B cell (primary cell): ENCODE measurements around the gene CACNA2D3. TPM values are rescaled to one million over a fixed set of nuclear protein-coding genes. Genes with fewer than 3 reads are reported as not detected.

Experiments used
- ATAC-seq: fragments of 200-7000 bp; cut with Tn5 transposase; one replicate; pipeline ENCODE4 v1.10.0; 2021; ENCODE audit warnings: low read depth, mild to moderate bottlenecking, moderate number of reproducible peaks, moderate library complexity
- CTCF ChIA-PET: fragments of 350-600 bp; sonication (Branson Sonifier 250); formaldehyde crosslinking; loops from one replicate; lab custom pipeline; 2021; ENCODE audit warnings: antibody characterized with exemption, inconsistent platforms; lab: Charles Lee
- POLR2A ChIA-PET: fragments of 350-600 bp; sonication (Branson Sonifier 250); formaldehyde crosslinking; loops from one replicate; lab custom pipeline; 2021; ENCODE audit warnings: antibody characterized with exemption; lab: Charles Lee
- DNase-seq: peaks from one replicate; pipeline ENCODE4 v3.0.0; 2013
- H2AFZ ChIP-seq: 2 replicates; pipeline ENCODE4 v1.6.1; 2012; ENCODE audit warnings: mild to moderate bottlenecking, low read depth, low read length; ENCODE audit not compliant: insufficient read depth, poor library complexity, severe bottlenecking
- H3K27ac ChIP-seq, 2 donors: 1 replicate in 1 of 2; 2 replicates in 1 of 2; pipeline ENCODE4 v1.5.1; 2012 to 2013; ENCODE audit warnings: low read length in 2 of 2, mild to moderate bottlenecking in 2 of 2, moderate library complexity in 1 of 2
- H3K27me3 ChIP-seq, 4 experiments: fragments of 200-600 bp in 1 of 4; sonication (generic) in 1 of 4; replicated peaks in 1 of 4; 1 replicate in 2 of 4; 2 replicates in 2 of 4; pipeline versions ENCODE4 v1.6.1 to v1.7.0; 2013 to 2016; ENCODE audit warnings: low read length in 3 of 4, mild to moderate bottlenecking in 2 of 4, mixed read lengths in 1 of 4, moderate library complexity in 1 of 4; ENCODE audit not compliant: insufficient read depth in 4 of 4, control insufficient read depth in 3 of 4; ENCODE audit errors: control extremely low read depth in 1 of 4
- H3K36me3 ChIP-seq, 2 experiments: replicated peaks in 1 of 2; 1 replicate in 1 of 2; 2 replicates in 1 of 2; pipeline versions ENCODE4 v1.6.1 to v1.7.1; 2013; ENCODE audit warnings: low read length in 1 of 2; ENCODE audit not compliant: insufficient read depth in 2 of 2, control insufficient read depth in 1 of 2; ENCODE audit errors: control extremely low read depth in 1 of 2, extremely low read depth in 1 of 2
- H3K4me1 ChIP-seq, 2 donors: fragments of 200-600 bp in 1 of 2; sonication (generic) in 1 of 2; 1 replicate in 1 of 2; 2 replicates in 1 of 2; pipeline versions ENCODE4 v1.5.1 to v1.6.1; 2013 to 2017; ENCODE audit warnings: low read length in 2 of 2; ENCODE audit not compliant: control insufficient read depth in 2 of 2, insufficient read depth in 2 of 2
- H3K4me2 ChIP-seq: replicated peaks from 2 replicates; pipeline ENCODE3; 2012; ENCODE audit warnings: mild to moderate bottlenecking, low read depth, low read length; ENCODE audit not compliant: poor library complexity, severe bottlenecking
- H3K4me3 ChIP-seq, 5 experiments: fragments of 200-600 bp in 1 of 5; sonication (generic) in 1 of 5; 1 replicate in 3 of 5; 2 replicates in 2 of 5; pipeline versions ENCODE4 v1.5.1 to v1.7.0; 2011 to 2016; ENCODE audit warnings: low read length in 4 of 5, mild to moderate bottlenecking in 4 of 5, low read depth in 2 of 5, control low read depth in 1 of 5, moderate library complexity in 1 of 5; ENCODE audit not compliant: insufficient read depth in 1 of 5; ENCODE audit errors: control extremely low read depth in 1 of 5, extremely low read depth in 1 of 5
- H3K79me2 ChIP-seq: fragments of 200-600 bp; sonication (generic); one replicate; pipeline ENCODE4 v1.6.0; 2016; ENCODE audit warnings: low read length; ENCODE audit not compliant: control insufficient read depth, insufficient read depth
- H3K9ac ChIP-seq: fragments of 200-600 bp; sonication (generic); 2 replicates; pipeline ENCODE4 v1.6.1; 2017; ENCODE audit warnings: mild to moderate bottlenecking, low read length, moderate library complexity
- H3K9me3 ChIP-seq, 3 donors: one replicate each; pipeline versions ENCODE4 v1.6.1 to v1.7.1; 2013; ENCODE audit warnings: low read length in 2 of 3; ENCODE audit not compliant: control insufficient read depth in 2 of 3, insufficient read depth in 1 of 3; ENCODE audit errors: control extremely low read depth in 1 of 3
- H4K20me1 ChIP-seq: 2 replicates; pipeline ENCODE4 v1.6.0; 2012; ENCODE audit warnings: mild to moderate bottlenecking, low read length; ENCODE audit not compliant: insufficient read depth, control insufficient read depth, poor library complexity, severe bottlenecking
- H3K27ac Mint-ChIP-seq: one replicate; pipeline ENCODE4 v1.8.0; 2021; ENCODE audit warnings: mixed read lengths
- H3K27me3 Mint-ChIP-seq: one replicate; pipeline ENCODE4 v1.8.0; 2021; ENCODE audit warnings: mixed read lengths
- H3K4me1 Mint-ChIP-seq: one replicate; pipeline ENCODE4 v1.8.0; 2021; ENCODE audit warnings: mixed read lengths
- H3K4me3 Mint-ChIP-seq: one replicate; pipeline ENCODE4 v1.8.0; 2021; ENCODE audit warnings: mixed read lengths
- H3K9me3 Mint-ChIP-seq: one replicate; pipeline ENCODE4 v1.8.0; 2022; ENCODE audit warnings: mixed read lengths; ENCODE audit not compliant: insufficient read depth
- CTCF ChIP-seq: fragments of 200-600 bp; IDR thresholded peaks from one replicate; pipeline ENCODE4 v1.8.0; 2022; ENCODE audit warnings: antibody characterized with exemption, mild to moderate bottlenecking
- EZH2 ChIP-seq: IDR thresholded peaks from 2 replicates; pipeline ENCODE4 v1.6.1; 2012; ENCODE audit warnings: borderline replicate concordance, low read depth, mild to moderate bottlenecking, moderate library complexity, low read length; ENCODE audit not compliant: insufficient read depth, poor library complexity, severe bottlenecking
- WGBS: methylation state at CpG from one replicate; pipeline ENCODE4 v1.1.5; 2013; ENCODE audit warnings: missing lambda C conversion rate; ENCODE audit not compliant: insufficient coverage; 5-methylcytosine and 5-hydroxymethylcytosine counted together
- intact Hi-C: fragments of 100-400 bp; cut with micrococcal nuclease; formaldehyde crosslinking; loops from one replicate; pipeline ENCODE4 v1.10.0; 2022
- polyA plus RNA-seq: library from polyadenylated mRNA; depleted of rRNA; stranded (reverse); fragments of >200 nt; gene quantifications from 2 replicates; pipeline ENCODE4 v1.2.3, GENCODE V29; 2012
- total RNA-seq, 2 donors: library from RNA; stranded (reverse); fragments of 120-200 nt in 1 of 2; gene quantifications; 1 replicate in 1 of 2; 2 replicates in 1 of 2; pipeline versions ENCODE4 v1.2.3 to v1.2.4, GENCODE V29; 2013 to 2022

The CACNA2D3 gene
- total and polyA plus RNA-seq, 2 donors (not counting 1 experiment from before 2014, with no cell fraction given) = not detected

DNA sequence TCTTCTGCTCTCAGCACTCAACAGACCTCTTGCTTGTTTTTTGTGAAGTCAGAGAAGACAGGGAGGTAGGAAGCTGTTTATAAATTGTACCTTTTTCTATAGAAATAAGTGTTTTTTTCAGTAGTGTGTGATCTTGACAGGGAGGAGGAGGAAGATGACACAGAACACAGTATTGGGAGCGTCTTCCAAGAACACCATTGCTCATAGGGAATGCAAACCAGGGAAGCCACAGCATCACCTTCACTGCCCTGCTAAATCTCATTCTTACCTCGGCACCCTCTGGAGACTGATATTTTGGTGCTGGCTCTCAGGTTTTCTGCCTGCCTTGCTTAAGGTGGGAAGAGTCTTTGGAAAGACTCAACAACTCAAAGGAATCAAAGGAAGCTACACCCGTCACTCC is 636.1 kb downstream of the CACNA2D3 start:
- Histone ChIP-seq H3K79me2 (no peaks in the 10 kb centered on the region), H3K4me1 (no peaks in the 10 kb centered on the region), H3K9me3 (no peaks in the 10 kb centered on the region), H4K20me1 (no peaks in the 10 kb centered on the region), H3K4me3 (no peak overlapping the region), H3K4me2 (no peak overlapping the region), H3K27me3 (no peaks in the 10 kb centered on the region), H3K27ac (no peak overlapping the region), H3K9ac (no peak overlapping the region), H3K36me3 (no peaks in the 10 kb centered on the region), H2AFZ (no peak overlapping the region)
- ChIA-PET POLR2A (no interaction called here), CTCF (no interaction called here)
- WGBS = 86% methylated on average over 1 of the region's 3 CpGs
- Mint-ChIP-seq H3K27me3 (no peaks in the 10 kb centered on the region), H3K4me1 (no peaks in the 10 kb centered on the region), H3K27ac (no peak overlapping the region), H3K4me3 (no peak overlapping the region), H3K9me3 (no peaks in the 10 kb centered on the region)
- ATAC-seq = no peak
- no peak for TF ChIP-seq CTCF
- no peak for TF ChIP-seq EZH2
- DNase-seq = no peak
- intact Hi-C loops = no loop called here

GRCh38 chr3:54759166-54759565 is 636.8 kb downstream of the CACNA2D3 start:
- Histone ChIP-seq H3K27ac (no peak overlapping the region), H3K9me3 (no peaks in the 10 kb centered on the region), H3K4me1 (no peaks in the 10 kb centered on the region), H2AFZ (no peak overlapping the region), H4K20me1 (no peaks in the 10 kb centered on the region), H3K4me3 (no peak overlapping the region), H3K4me2 (no peak overlapping the region), H3K79me2 (no peaks in the 10 kb centered on the region), H3K9ac (no peak overlapping the region), H3K27me3 (no peaks in the 10 kb centered on the region), H3K36me3 (no peaks in the 10 kb centered on the region)
- H3K4me3 Mint-ChIP-seq = no peak overlapping the region
- H3K27me3 Mint-ChIP-seq = no peaks in the 10 kb centered on the region
- POLR2A ChIA-PET = no interaction called here
- no peak for DNase-seq
- no peaks in the 10 kb centered on the region for H3K9me3 Mint-ChIP-seq
- intact Hi-C loops = no loop called here
- no peak for ATAC-seq
- H3K4me1 Mint-ChIP-seq = no peaks in the 10 kb centered on the region
- H3K27ac Mint-ChIP-seq = no peak overlapping the region
- TF ChIP-seq CTCF = no peak
- TF ChIP-seq EZH2 = no peak
- WGBS = no CpG with 5 or more reads among the region's 2 CpGs
- CTCF ChIA-PET = no interaction called here
